ENCODE data around the gene FGGY. TPM values are rescaled to one million over a fixed set of nuclear protein-coding genes. Genes with fewer than 3 reads are reported as not detected.

Gene FGGY
- total and polyA plus RNA-seq, 2 donors (not counting 1 experiment from before 2014, with no cell fraction given): 6.1 to 38.5 TPM

DNA sequence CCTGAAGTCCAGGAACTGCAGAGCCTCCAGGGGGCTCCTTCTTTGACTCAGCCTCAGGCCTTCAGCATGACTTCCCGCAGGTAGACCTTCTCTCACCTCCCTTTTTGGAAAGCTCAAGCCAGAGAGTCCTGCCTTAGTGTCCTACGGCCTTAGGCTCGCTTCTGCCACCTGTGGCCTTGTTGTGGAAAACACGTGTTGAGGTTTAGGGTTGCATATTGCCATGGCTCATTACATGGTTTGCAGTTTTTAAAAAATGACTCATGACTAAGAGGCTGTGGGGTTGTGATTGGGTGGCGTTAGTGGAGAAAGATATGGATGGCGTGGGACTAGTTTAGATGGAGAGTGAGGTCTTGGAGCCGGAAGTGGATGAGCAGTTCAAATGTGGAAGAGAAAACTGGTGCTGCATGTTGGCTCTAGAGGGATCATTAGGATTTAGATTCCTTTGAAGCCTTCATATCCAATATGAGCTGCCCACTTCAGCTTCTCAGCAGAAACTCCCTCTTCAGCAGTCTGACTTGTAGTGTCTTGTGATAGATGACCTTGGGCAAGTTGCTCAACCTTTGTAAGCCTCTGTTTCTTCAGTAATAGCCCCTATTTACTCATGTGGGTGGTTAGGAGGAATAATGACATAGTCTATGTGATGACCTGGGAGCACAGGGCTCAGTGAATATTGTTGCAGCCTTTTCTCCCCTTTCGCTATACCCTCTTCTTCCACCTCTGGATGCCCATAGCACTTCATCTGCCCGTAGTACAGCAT, 6.5 kb upstream of the FGGY start:
- Histone ChIP-seq H3K9ac (ENCODE audit: low read length) (no peak overlapping the region), H3K4me3 (ENCODE audit: control extremely low read depth in 1 of 5, extremely low read depth in 1 of 5, insufficient read depth in 1 of 5, low read depth in 2 of 5, low read length in 4 of 5) (no peak overlapping the region), H2AFZ (ENCODE audit: insufficient read depth, low read depth, low read length, poor library complexity, severe bottlenecking) (no peak overlapping the region), H3K4me1 (ENCODE audit: control insufficient read depth in 2 of 2, insufficient read depth in 2 of 2, low read length in 2 of 2) (peaks cover 16 to 22% of the 10 kb centered on the region in 2 donors), H3K27me3 (replicated peaks in 1 of 4; ENCODE audit: control extremely low read depth in 1 of 4, control insufficient read depth in 3 of 4, insufficient read depth in 4 of 4, low read length in 3 of 4) (no peaks in the 10 kb centered on the region), H3K36me3 (replicated peaks in 1 of 2; ENCODE audit: control extremely low read depth in 1 of 2, control insufficient read depth in 1 of 2, extremely low read depth in 1 of 2, insufficient read depth in 2 of 2, low read length in 1 of 2) (no peaks in the 10 kb centered on the region), H4K20me1 (ENCODE audit: control insufficient read depth, insufficient read depth, low read length, poor library complexity, severe bottlenecking) (no peaks in the 10 kb centered on the region), H3K27ac (ENCODE audit: low read length in 2 of 2) (no peak overlapping the region), H3K9me3 (ENCODE audit: control extremely low read depth in 1 of 3, control insufficient read depth in 2 of 3, insufficient read depth in 1 of 3, low read length in 2 of 3) (peaks cover 0 to 2% (median 0%) of the 10 kb centered on the region in 3 donors), H3K79me2 (ENCODE audit: control insufficient read depth, insufficient read depth, low read length) (no peaks in the 10 kb centered on the region), H3K4me2 (replicated peaks; ENCODE audit: low read depth, low read length, poor library complexity, severe bottlenecking) (no peak overlapping the region)
- POLR2A ChIA-PET: interaction anchor here (0.6 kb wide), 1 partner anchor 144 kb away, joined by 3 read pairs; no protein-coding TSS in a partner anchor
- H3K27ac Mint-ChIP-seq: no peak overlapping the region
- DNase-seq (peak; percentile 47), ATAC-seq (ENCODE audit: low read depth) (peak; percentile 58)
- WGBS (ENCODE audit: insufficient coverage): 53% methylated on average over 7 of the region's 9 CpGs
- CTCF ChIA-PET: interaction anchor here (0.9 to 3.7 kb wide), 11 partner anchors 18 to 508 kb away, joined by 3 to 21 read pairs (median 4); partner anchors contain the start of gene JUN
- H3K4me3 Mint-ChIP-seq: no peak overlapping the region
- H3K4me1 Mint-ChIP-seq: peaks cover 32% of the 10 kb centered on the region
- TF ChIP-seq EZH2 (IDR thresholded peaks at IDR 0.05; ENCODE audit: borderline replicate concordance, insufficient read depth, low read depth, low read length, poor library complexity, severe bottlenecking): no peak
- TF ChIP-seq, protein P1, sequence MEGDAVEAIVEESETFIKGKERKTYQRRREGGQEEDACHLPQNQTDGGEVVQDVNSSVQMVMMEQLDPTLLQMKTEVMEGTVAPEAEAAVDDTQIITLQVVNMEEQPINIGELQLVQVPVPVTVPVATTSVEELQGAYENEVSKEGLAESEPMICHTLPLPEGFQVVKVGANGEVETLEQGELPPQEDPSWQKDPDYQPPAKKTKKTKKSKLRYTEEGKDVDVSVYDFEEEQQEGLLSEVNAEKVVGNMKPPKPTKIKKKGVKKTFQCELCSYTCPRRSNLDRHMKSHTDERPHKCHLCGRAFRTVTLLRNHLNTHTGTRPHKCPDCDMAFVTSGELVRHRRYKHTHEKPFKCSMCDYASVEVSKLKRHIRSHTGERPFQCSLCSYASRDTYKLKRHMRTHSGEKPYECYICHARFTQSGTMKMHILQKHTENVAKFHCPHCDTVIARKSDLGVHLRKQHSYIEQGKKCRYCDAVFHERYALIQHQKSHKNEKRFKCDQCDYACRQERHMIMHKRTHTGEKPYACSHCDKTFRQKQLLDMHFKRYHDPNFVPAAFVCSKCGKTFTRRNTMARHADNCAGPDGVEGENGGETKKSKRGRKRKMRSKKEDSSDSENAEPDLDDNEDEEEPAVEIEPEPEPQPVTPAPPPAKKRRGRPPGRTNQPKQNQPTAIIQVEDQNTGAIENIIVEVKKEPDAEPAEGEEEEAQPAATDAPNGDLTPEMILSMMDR (IDR thresholded peaks at IDR 0.05): peak; percentile 46
- H3K27me3 Mint-ChIP-seq: no peaks in the 10 kb centered on the region
- H3K9me3 Mint-ChIP-seq (ENCODE audit: insufficient read depth): no peaks in the 10 kb centered on the region
- intact Hi-C loops (cut with micrococcal nuclease): loop anchor here (10.0 kb wide), 2 partner anchors 476 to 524 kb away; partner anchors contain the start of gene HOOK1

DNA sequence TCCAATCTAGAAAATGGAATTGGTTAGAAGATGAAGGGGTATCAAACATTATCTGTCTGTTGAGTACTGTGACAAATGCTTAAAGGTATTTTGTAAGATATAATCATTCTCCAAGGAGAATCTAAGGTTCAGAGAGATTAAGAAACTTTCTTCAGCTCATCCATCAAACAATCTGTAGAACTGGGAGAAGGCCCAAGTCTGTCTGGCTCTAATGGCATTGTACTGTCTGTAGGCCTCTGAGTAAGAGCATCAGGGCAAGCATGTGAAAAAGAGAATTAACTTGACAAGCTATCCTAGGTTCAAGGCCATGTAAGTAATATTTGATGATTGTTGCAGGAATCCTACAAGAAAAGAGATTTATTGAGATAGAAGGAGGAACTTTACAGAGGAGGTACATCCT, 5.3 kb upstream of the FGGY start:
- POLR2A ChIA-PET: interaction anchor here (1.4 to 1.7 kb wide), 2 partner anchors 25 to 507 kb away, joined by 4 to 6 read pairs; partner anchors contain the start of gene JUN
- CTCF ChIA-PET: interaction anchor here (0.9 to 3.7 kb wide), 10 partner anchors 19 to 551 kb away, joined by 3 to 21 read pairs (median 4); partner anchors contain the start of gene JUN
- H3K79me2 ChIP-seq (ENCODE audit: control insufficient read depth, insufficient read depth, low read length): no peaks in the 10 kb centered on the region
- no peak overlapping the region for H3K4me2 ChIP-seq (replicated peaks; ENCODE audit: low read depth, low read length, poor library complexity, severe bottlenecking)
- TF ChIP-seq EZH2 (IDR thresholded peaks at IDR 0.05; ENCODE audit: borderline replicate concordance, insufficient read depth, low read depth, low read length, poor library complexity, severe bottlenecking): no peak
- TF ChIP-seq, protein P1 (IDR thresholded peaks at IDR 0.05): no peak
- H3K9me3 Mint-ChIP-seq (ENCODE audit: insufficient read depth): no peaks in the 10 kb centered on the region
- no peak overlapping the region for H3K9ac ChIP-seq (ENCODE audit: low read length)
- no peak overlapping the region for H2AFZ ChIP-seq (ENCODE audit: insufficient read depth, low read depth, low read length, poor library complexity, severe bottlenecking)
- no peaks in the 10 kb centered on the region for H3K27me3 ChIP-seq (replicated peaks in 1 of 4; ENCODE audit: control extremely low read depth in 1 of 4, control insufficient read depth in 3 of 4, insufficient read depth in 4 of 4, low read length in 3 of 4)
- H4K20me1 ChIP-seq (ENCODE audit: control insufficient read depth, insufficient read depth, low read length, poor library complexity, severe bottlenecking): no peaks in the 10 kb centered on the region
- H3K27me3 Mint-ChIP-seq: no peaks in the 10 kb centered on the region
- ATAC-seq (ENCODE audit: low read depth) (no peak), DNase-seq (no peak)
- peaks cover 22 to 27% of the 10 kb centered on the region in 2 donors for H3K4me1 ChIP-seq (ENCODE audit: control insufficient read depth in 2 of 2, insufficient read depth in 2 of 2, low read length in 2 of 2)
- intact Hi-C loops (cut with micrococcal nuclease): loop anchor here (10.0 kb wide), 2 partner anchors 477 to 523 kb away; partner anchors contain the start of gene HOOK1
- no peak overlapping the region for H3K27ac ChIP-seq (ENCODE audit: low read length in 2 of 2)
- no peak overlapping the region for H3K27ac Mint-ChIP-seq
- peaks cover 40% of the 10 kb centered on the region for H3K4me1 Mint-ChIP-seq
- no peak overlapping the region for H3K4me3 Mint-ChIP-seq
- H3K36me3 ChIP-seq (replicated peaks in 1 of 2; ENCODE audit: control extremely low read depth in 1 of 2, control insufficient read depth in 1 of 2, extremely low read depth in 1 of 2, insufficient read depth in 2 of 2, low read length in 1 of 2): no peaks in the 10 kb centered on the region
- peaks cover 0 to 2% (median 0%) of the 10 kb centered on the region in 3 donors for H3K9me3 ChIP-seq (ENCODE audit: control extremely low read depth in 1 of 3, control insufficient read depth in 2 of 3, insufficient read depth in 1 of 3, low read length in 2 of 3)
- H3K4me3 ChIP-seq (ENCODE audit: control extremely low read depth in 1 of 5, extremely low read depth in 1 of 5, insufficient read depth in 1 of 5, low read depth in 2 of 5, low read length in 4 of 5): no peak overlapping the region
